Measurements from ENCODE around the gene SHC2.
"Not testable (repeated sequence)": the region's sequence is repeated elsewhere in the genome, so short reads cannot be mapped to it uniquely, and the experiment has no call there.

The SHC2 gene

GRCh38 chr19:405121-405965 is 55.5 kb downstream of the SHC2 start:
- DNase-seq, result no peak

DNA sequence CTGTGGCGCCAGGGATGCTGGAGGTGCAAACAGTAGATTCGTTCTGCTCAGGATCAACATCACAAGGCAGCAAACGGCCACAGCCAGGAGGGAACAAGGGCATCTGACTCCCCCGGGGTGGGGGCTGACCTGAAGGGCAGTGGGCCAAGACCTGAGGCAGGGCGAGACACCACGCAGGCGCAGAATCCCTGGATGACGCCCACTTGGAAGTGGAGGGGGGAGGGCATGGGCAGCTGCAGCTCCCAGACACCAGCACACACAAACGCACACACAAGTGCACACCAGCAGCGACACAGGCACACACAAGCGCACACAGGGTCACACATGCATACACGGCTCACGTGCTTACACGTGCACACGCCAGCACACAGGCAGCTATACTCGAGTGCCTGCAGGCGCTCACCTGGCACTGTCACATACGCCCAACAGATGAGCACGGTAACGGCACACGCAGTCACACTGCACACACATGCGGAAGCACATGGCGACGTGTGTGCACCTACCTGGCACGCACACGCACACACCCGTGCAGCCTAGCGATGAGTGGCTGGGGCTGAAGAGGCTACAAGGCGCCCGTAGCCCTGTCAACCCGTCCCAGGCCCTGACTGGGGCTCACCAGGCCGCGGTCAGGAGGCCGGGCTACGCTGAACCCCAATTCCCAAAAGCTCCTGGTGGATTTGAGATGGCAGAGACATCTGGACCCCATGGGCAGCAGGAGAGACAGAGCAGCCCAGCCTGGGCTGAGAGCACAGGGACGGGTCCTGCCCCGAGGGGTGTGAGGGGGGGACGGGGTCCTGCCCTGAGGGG is 57.4 kb downstream of the SHC2 start:
- no peak for DNase-seq

DNA sequence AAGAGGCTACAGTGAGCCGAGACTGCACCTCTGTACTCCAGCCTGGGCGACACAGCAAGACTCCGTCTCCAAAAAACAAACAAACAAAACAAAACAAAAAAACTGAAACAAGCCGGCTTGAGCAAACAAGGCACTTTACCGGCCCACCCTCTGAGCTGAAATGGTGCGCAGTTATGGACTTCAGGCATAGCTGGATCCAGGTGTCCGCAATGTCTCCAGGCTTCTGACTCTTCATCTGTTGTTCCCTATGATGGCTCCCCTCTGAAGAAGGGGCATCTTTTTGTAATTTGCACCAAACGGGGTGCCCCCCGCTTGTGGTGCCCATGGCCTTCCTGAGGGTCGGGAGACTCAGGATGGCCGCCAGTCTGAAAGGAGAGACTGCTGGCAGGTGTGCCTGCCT is 58.0 kb downstream of the SHC2 start:
- no peak for DNase-seq

DNA sequence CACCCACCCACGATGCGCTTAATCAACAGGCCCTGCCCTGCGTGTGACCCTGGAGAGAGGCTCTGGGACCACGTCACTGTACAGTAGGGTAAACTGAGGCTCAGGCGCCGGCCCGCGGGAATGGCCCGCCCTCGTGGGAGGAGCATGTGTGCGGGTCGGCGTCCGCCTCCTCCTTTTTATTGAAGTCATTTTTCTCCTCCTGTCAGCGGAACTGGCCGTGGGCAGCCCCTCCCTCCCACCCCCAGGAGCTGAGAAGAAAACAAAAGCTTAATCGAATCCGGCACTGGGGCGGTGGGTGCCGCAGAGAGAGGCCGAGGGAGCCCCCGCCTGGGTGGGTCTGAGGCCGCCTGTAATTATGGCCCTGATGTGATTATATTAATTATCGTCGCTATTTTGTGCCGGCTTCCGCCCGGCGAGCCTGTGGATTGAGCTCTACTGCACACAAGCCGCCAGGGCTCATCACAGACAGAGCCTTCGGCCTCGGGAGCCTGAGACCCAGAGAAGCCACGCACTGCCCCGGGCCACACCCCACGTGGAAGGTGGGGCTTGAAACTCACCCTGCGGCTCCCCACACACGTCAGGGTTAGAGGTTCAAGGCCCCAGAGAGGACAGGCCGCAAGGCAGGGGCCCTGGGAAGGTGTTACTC is 58.8 kb downstream of the SHC2 start:
- no peak for DNase-seq

- no peak for DNase-seq
These were observed 59.6 kb downstream of the SHC2 start for GRCh38 chr19:400976-401865.

DNA sequence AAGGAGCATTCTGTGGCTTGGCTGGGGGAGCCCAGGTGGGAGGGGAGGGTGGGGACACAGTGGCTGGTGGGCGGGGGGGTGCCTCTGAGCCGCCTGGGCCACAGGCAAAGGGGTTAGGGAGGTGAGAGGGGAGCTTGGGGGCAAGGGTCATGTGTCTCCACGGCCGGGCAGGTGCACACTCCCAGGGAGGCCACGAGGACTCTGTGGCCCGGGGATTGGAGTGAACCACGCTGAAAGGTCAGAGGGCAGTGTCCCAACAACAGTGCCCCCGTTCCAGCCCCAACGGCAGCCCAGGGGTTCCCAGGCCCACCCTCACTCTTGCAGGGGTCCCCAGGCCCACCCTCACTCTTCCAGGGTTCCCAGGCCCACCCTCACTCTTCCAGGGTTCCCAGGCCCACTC is 61.5 kb downstream of the SHC2 start:
- no peak for DNase-seq

DNA sequence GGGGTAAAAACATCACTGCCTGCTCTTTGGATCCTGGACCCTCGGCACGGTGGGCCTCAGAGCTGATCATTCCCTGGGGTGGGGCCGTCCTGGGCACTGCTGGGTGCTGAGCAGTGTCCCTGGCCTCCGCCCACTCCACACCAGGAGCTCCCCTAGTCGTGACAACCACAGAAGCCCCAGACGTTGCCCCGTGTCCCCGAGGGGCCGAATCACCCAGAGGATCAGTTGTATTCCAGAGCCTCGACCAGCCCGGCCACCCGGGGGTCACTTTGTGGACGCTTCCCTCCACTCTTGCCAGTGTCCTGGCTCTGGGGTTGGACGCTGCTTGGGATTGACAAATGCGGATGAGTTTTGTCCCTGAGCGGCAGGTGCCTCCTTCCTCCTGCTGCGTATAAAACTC is 62.1 kb downstream of the SHC2 start:
- no peak for DNase-seq

- DNase-seq, result no peak
These were observed 62.7 kb downstream of the SHC2 start for GRCh38 chr19:397941-398706.

DNA sequence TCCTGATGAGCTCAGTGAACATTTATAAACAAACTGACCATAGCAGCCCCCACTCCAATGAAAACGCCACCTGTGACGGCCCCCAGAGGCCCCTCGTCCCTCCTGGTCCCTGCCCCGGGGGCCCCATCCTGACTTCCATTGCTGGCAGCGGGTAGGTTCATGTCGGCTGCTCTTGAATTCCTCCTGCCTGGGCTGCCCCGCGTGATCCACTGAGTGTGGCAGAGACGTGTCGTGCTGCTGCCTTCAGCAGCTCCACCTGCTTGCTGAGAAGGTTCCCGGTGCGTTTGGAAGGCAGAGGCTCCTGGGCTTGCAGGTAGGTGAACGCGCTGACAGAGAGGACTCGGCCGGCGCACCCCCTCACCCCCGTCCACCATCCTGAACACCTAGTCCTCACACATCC is 63.5 kb downstream of the SHC2 start:
- no peak for DNase-seq

- no peak for DNase-seq
These were observed 65.4 kb downstream of the SHC2 start for GRCh38 chr19:395467-395866.

DNA sequence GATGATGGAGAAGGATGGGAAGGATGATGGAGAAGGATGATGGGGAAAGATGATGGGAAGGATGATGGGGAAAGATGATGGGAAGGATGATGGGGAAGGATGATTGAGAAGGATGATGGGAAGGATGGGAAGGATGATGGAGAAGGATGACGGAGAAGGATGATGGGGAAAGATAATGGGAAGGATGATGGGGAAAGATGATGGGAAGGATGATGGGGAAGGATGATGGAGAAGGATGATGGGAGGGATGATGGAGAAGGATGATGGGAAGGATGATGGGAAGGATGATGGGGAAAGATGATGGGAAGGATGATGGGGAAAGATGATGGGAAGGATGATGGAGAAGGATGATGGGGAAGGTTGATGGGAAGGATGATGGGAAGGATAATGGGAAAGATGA is 66.0 kb downstream of the SHC2 start:
- not testable (repeated sequence) for DNase-seq

DNA sequence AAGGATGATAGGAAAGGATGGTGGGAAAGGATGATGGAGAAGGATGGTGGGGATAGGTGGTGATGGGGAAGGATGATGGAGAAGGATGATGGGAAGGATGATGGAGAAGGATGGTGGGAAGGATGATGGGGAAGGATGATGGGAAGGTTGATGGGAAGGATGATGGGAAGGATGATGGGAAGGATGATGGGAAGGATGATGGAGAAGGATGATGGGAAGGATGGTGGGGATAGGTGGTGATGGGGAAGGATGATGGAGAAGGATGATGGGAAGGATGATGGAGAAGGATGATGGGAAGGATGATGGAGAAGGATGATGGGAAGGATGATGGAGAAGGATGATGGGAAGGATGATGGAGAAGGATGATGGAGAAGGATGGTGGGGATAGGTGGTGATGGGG is 67.3 kb downstream of the SHC2 start:
- DNase-seq, result not testable (repeated sequence)

- DNase-seq, result no peak
These were observed 68.4 kb downstream of the SHC2 start for GRCh38 chr19:392375-392970.

DNA sequence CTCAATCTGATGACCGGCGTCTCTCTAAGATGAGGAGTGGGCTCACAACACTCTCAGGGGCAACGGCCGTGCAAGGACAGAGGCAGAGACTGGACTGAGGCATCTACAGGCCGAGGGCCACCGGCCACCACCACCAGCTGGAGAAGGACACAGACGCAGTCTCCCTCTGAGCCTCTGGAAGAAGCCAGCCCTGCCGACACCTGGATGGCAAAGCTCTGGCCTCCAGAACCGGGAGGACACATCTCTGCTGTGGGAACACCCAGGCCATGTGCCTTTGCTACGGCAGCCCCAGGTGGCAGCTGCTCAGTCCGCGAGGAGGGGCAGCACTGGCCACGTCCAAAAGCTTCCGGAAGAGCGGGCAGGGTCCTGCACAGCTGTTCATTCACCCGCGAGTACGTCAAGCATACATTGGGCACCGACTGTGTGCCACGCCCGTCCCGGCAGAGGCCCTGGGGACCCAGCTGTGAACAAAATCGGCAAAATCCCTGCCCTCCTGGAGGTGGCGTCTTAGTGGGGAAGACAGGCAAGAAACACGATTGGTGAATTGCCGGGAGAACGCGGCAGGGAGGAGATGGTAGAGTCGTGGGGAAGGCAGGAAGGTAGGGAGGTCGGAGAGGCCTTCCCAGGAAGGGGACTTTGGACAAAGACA is 69.0 kb downstream of the SHC2 start:
- no peak for DNase-seq

- no peak for DNase-seq
These were observed 69.7 kb downstream of the SHC2 start for GRCh38 chr19:391207-391557.

GRCh38 chr19:390386-391206 is 70.2 kb downstream of the SHC2 start:
- DNase-seq, result no peak

GRCh38 chr19:389935-390289 is 70.9 kb downstream of the SHC2 start:
- DNase-seq, result no peak

DNA sequence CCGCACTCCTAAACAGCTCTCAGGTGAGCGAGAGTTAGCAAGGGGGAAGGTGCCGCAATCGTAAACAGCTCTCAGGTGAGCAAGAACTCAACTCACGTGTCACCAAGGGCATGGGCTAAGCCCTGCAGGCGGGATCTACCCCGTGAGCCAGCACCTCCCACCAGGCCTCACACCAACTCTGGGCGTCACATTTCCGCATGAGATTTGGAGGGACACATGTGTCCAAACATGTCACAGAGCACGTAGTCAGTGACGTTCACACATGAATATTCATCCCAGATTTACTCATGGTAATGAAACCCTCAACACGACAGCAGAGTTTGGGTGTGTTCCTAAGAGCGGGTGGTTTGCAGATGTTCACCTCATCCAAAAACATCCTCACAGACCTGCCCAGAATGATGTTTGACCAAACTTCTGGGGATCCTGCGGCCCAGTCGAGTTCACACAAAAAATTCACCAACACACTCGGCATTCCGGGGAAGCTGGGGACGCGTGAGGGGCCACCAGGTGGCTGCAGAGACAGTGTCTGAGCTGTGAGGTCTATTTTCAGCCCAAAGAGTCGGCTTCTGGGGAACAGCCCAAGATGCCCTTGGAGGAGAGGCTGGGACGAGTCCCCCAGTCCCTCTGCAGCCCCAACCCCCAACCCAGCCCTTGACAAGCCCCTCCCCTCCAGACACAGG is 71.4 kb downstream of the SHC2 start:
- DNase-seq, result no peak

GRCh38 chr19:388691-389090 is 72.1 kb downstream of the SHC2 start:
- DNase-seq, result no peak

GRCh38 chr19:387777-388176 is 73.1 kb downstream of the SHC2 start:
- no peak for DNase-seq
